ENCODE measurements around the gene TBCD. TPM values are rescaled to one million over a fixed set of nuclear protein-coding genes. Genes with fewer than 3 reads are reported as not detected.

The TBCD gene
- total RNA-seq, 1 donor from 2014 or later: 84.8 TPM

- ATAC-seq: peak; percentile 56
- TF ChIP-seq CTCF (IDR thresholded peaks at IDR 0.05): no peak
Measured at GRCh38 chr17:82816358-82816757, 64.5 kb downstream of the TBCD start.

GRCh38 chr17:82817947-82818346, 66.1 kb downstream of the TBCD start:
- intact Hi-C loops (cut with DNase I): no loop called here
- peaks cover 8% of the 10 kb centered on the region for H3K9me3 ChIP-seq
- DNase-seq (peak; percentile 12), ATAC-seq (no peak)
- peaks cover 25% of the 10 kb centered on the region for H3K36me3 ChIP-seq
- H3K4me3 ChIP-seq: no peak overlapping the region
- H3K27me3 ChIP-seq (ENCODE audit: low read depth): no peaks in the 10 kb centered on the region
- TF ChIP-seq CTCF (IDR thresholded peaks at IDR 0.05): no peak
- no peak overlapping the region for H3K27ac ChIP-seq
- H3K4me1 ChIP-seq: peaks cover 7% of the 10 kb centered on the region

More at GRCh38 chr17:82816358-82816757, 64.5 kb downstream of the TBCD start:
- Histone ChIP-seq H3K36me3 (peaks cover 26% of the 10 kb centered on the region), H3K27ac (peak overlapping the region; percentile 31), H3K27me3 (ENCODE audit: low read depth) (no peaks in the 10 kb centered on the region), H3K4me3 (no peak overlapping the region), H3K4me1 (peaks cover 7% of the 10 kb centered on the region), H3K9me3 (peaks cover 8% of the 10 kb centered on the region)
- DNase-seq: peak; percentile 28
- intact Hi-C loops (cut with DNase I): no loop called here

- Histone ChIP-seq H3K36me3 (peaks cover 10% of the 10 kb centered on the region), H3K27ac (no peak overlapping the region), H3K4me3 (no peak overlapping the region), H3K27me3 (ENCODE audit: low read depth) (no peaks in the 10 kb centered on the region), H3K9me3 (peaks cover 8% of the 10 kb centered on the region), H3K4me1 (peaks cover 3% of the 10 kb centered on the region)
- DNase-seq: peak; percentile 4
- intact Hi-C loops (cut with DNase I): no loop called here
- ATAC-seq: no peak
- no peak for TF ChIP-seq CTCF (IDR thresholded peaks at IDR 0.05)
Measured at GRCh38 chr17:82820278-82821251, 68.7 kb downstream of the TBCD start.

- peaks cover 8% of the 10 kb centered on the region for H3K9me3 ChIP-seq
- DNase-seq (no peak), ATAC-seq (no peak)
- TF ChIP-seq CTCF (IDR thresholded peaks at IDR 0.05): no peak
- peaks cover 10% of the 10 kb centered on the region for H3K36me3 ChIP-seq
- H3K27ac ChIP-seq: no peak overlapping the region
- no peaks in the 10 kb centered on the region for H3K4me1 ChIP-seq
- no peak overlapping the region for H3K4me3 ChIP-seq
- intact Hi-C loops (cut with DNase I): no loop called here
- H3K27me3 ChIP-seq (ENCODE audit: low read depth): no peaks in the 10 kb centered on the region
Measured at GRCh38 chr17:82821554-82821953, 69.7 kb downstream of the TBCD start.

- no peak for ATAC-seq
- H3K4me3 ChIP-seq: no peak overlapping the region
- TF ChIP-seq CTCF (IDR thresholded peaks at IDR 0.05): no peak
- H3K27ac ChIP-seq: no peak overlapping the region
- peaks cover 8% of the 10 kb centered on the region for H3K9me3 ChIP-seq
- peaks cover 10% of the 10 kb centered on the region for H3K36me3 ChIP-seq
- H3K4me1 ChIP-seq: no peaks in the 10 kb centered on the region
- DNase-seq: peak; percentile 19
- H3K27me3 ChIP-seq (ENCODE audit: low read depth): no peaks in the 10 kb centered on the region
- intact Hi-C loops (cut with DNase I): no loop called here
Measured at GRCh38 chr17:82822281-82822680, 70.4 kb downstream of the TBCD start.

Measured in lower lobe of right lung (tissue), 2 donors.